Suppressor macrophage treated with lipopolysaccharide for 1 hour (primary cell): Measurements from ENCODE around the gene PLXNB3.

Experiments
- DNase-seq, 3 donors: peaks; one replicate each; pipeline ENCODE4 v3.0.0-alpha.2; 2020 to 2022

Gene PLXNB3

DNA sequence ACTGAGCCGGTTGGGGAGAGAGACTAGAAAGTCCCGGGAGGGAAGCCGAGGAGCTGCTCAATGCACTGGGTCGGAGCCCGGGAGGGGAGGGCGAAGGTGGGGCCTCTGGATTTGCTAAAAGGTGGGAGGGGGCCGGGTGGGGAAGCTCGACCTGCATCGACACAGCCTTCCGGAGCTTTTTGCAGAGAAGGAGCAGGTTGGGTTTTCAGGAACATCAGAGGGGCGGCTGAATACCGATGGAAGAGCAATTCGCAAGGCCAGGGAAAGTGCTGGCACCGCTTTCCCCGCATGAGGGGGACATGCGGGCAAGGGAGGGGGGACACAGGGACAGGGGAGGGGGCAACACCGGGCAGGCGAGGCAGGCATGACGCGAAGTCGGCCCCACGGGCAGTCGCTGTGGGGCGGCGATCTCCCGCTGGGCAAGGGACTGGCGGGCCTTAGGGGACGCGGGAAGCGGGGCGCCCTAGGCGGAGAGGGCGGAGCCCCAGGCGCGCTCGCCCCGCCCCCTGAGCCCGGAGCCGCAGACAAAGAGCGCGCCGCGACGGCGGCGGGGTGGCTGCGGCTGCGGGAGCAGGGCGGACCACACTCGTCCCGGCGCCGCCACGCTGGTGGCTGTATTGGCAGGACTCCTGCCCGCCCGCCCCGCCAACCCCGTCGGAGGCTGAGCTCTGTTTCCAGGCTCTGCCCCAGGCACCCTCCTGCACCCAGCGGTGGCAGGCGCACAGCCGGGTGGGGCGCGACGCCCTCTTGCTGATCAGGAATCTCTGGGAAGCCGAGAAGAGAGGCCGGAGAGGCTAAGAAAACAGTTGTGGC, 54.7 kb downstream of the PLXNB3 start:
- peak; percentile 29 to 67 (median 32) for DNase-seq

DNA sequence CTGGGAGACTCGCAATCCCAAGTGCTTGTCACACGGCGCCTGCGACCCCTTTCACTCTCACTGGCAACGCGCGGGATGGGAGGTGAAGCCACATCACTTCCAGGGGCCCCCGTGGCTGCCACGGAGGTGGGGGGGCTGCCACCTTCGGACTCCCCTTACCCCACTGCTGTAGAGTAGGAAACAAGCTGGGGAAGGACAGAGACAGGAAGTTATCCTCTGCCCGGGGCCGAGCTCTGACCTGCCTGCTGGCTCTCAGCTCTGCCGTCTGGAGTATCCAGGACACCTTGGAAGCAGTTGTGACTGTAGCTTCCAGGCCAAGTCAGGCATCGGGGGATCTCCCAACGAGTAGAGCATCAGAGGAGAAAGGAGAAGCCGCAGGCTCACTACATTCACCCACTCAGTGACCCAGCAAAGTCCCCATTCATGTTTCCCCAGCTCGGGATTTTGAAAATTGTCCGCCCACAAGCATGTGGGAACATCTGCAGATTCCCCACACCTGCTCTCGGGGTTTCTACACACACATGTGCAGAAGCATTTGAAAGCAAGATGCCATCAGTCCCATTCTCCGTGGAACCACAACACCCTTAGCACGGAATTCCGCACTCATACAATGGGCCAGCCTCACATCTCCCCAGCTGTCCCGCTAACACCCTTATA, 55.5 kb downstream of the PLXNB3 start:
- DNase-seq: peak; percentile 42 to 57 (median 53)

DNA sequence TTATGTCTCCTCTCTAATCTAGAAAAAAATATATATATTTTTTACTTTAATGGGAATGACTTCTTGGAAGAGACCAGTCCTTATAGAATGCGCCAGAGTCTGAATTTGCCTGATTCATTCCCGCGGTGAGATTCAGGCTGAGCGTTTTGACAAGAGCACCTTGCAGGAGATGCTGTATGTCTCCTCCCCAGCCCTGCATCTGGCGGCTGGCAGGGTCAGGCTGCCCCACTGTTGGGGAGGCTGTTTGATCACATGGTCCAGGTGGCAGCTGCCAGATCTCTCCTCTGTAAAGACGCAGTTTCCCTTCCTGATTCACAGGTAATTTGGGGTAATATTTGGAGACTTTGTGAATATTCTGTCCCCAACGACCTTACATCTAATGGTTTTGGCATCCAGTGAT, 56.6 kb downstream of the PLXNB3 start:
- no peak for DNase-seq

DNA sequence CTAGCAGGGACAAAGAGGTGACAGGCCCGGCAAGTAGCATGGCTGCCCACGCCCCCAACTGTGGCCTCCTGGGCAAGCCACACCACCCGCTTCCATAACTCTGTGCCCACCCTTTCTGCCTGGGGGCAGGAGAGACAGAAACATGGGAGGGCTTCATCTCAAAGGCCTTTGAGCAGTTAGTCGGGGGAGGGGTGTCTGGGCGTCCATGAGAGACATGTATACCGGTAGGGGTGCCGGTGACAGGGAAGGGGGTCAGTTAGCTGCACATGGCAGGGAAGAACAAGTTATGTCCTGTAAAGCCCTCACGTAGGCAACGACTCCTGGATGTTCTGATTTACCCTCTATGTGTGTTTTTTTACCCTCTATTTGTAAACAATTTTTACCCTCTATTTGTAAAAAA, 57.0 kb downstream of the PLXNB3 start:
- no peak for DNase-seq

DNA sequence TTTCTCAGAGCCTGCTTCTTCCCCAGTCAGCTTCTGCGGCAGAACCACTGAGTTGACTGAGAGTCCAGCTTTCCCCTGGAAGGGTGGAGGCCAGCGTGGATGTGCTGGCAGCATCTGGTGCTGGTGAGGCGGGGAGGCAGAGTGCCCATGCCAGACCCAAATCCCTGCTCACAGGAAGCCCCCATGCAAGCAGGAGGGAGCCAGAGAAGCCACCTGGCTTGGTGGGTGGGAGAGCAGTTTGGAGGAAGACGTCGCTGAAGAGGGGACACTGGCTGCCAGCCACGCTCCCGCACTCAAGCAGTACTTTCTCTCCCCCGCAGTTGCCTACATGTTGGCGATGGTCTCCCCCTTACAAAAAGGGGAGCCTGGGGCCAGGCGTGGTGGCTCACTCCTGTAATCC, 60.3 kb downstream of the PLXNB3 start:
- DNase-seq: no peak

DNA sequence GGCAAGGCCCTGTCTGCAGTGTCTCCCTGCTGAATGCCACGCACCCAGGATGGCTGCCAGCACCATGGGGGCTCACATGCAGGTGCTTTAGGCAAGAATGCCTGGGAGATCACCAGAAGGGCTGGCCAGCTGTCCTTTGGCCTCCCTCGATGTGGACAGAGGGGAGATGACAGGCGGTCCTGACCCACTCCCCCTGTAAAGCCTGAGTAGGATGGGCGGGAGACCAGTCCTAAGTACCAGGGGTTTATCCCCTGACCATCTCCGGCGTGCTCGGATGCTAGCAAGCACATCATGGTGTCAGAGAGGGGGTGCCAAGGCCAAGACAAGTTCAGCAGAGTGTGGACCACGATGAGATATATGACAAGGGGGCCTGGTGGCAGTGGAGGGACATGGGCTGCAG, 61.0 kb downstream of the PLXNB3 start:
- DNase-seq: no peak
